Stimulated activated CD8-positive, alpha-beta memory T cell treated with anti-CD3 and anti-CD28 coated beads, Interleukin-2, amount 100 ng/mL, for 1 hour (primary cell): Measurements from ENCODE around the gene EFS.

Source experiments
- DNase-seq, 2 donors: peaks; one replicate each; pipeline ENCODE4 v3.0.0-alpha.2; 2020; ENCODE audit warnings: low read depth in 2 of 2

Gene EFS

GRCh38 chr14:23359167-23359626, 5.8 kb downstream of the EFS start:
- no peak for DNase-seq

GRCh38 chr14:23358553-23359166, 6.3 kb downstream of the EFS start:
- DNase-seq, result no peak

- DNase-seq, result no peak
Measured at GRCh38 chr14:23358042-23358441, 6.9 kb downstream of the EFS start.

DNA sequence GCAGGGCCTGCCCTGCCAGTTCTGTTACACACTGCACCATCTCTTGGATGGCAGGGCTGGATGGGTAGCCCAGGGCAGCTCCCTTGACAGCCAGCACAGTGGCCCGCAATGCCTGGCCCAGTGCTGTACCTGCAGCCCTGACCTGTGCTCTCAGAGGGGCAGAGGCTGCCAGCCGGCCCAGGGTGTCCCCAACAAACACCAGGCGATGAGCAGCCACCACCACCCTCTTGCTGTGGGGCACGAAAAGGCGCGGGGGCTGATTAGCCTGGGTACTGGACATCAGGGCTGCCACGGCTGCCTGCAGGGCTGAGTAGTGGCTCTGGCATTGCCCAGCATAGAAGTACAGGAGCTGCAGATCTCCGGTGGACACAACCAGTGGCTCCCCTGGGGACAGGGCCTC, 7.7 kb downstream of the EFS start:
- no peak for DNase-seq

DNA sequence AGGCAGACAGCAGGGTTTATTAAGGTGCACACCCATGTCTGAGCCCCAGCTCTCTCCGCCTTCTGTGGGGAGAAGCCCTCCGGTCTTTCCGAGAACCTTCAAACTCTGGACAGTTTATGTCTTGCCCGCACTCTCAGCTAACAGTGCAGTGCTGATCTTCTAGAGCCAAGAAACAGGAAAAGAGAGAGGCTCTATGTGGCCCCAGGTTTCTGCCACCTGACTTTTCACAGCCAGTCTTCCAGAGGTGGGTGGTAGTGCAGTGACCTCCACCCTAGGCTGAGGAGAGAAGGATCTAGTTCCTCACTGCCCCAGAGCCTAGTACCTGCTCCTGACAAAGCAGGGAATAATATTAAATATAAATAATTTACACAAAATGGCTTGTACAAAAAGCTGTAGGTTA, 8.3 kb downstream of the EFS start:
- no peak for DNase-seq

DNA sequence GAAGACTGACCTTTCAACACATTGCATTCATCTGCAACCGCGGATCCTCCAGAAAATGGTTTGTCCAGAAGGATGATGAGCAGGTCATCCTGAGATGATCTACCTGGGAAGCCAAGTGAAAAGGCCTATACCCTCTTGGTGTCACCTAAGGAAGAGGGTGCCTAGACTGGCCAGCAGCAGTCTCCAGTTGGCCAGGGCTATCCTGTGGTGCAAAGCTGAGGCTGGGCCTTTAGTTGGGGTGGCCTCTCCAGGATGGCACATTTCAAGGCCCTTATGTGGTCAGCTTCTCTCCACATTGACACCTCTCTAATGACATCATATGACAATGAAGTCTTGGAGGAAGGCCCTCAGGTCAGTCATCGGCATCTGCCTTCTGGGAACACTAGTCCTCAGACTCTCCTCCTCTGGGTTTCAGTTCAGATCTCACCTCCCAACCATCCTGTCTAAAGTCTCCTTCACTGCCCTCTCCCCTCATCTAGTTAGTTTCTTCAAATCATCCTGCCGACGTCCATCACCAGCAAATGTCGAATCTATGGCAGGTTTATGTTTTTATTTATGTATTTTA, 9.0 kb downstream of the EFS start:
- DNase-seq, result no peak

GRCh38 chr14:23354990-23355389, 10.0 kb downstream of the EFS start:
- DNase-seq, result no peak

DNA sequence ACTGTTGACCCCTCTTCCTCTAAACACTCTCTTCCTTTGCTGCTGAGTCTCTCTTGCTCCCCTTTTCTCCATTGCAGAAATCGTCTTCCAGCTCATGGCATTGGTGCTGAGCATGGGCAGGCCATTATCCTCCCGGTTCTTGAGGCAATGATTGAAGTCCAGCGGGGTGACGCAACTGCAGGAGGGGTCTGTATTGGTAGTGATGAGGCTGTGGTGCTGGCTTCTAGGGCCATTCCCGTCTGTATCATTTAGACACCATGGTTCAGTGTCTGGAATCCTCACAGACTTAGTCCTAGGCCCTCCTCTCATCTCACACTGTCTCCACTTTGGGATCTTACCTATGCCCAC, 11.6 kb downstream of the EFS start:
- no peak for DNase-seq

DNA sequence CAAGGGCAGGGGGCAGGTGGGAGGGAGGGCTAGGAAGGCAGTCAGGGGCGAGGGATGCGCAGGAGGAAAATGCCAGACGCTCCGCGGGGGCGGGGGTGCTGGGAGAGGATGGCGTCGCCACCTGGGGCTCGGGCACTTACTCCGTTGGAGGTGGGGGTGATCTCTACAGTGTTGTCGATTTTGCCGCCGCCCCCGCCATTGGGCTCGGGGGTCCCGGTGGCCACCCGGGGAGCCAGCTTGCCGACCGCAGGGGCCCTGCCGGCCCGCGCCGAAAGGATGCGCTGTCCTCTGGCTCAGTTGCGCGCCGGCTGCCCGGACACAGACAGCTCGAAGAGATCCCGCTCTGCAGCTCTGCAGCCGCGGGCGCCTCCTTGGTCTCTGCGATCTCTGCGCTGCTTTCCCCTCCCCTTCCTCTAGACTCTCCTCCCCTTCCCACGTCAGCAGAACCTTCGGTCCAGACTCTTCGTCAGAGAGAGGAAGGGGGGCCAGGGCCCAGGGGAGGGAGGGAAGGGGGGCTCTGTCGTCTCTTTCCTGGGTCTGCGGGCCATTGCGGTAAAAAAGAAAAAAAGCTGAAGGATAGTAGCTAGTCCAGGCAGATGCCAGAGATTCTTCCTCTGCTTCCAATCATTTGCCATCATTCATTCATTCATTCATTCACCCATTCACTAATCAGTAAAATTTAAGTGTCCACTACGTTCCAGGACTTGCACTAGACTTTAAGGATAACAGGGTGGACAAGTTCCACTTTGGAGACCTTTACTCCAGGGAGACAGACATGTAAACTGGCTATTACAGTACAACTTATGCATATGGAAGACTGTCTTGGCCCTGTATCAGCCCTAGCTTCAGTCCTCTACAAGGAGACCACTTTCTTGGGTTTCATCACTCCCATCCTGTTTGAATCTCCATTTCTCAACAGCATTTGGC, 12.2 kb downstream of the EFS start, which contains the start of gene SLC22A17:
Gene SLC22A17 (minus strand): TSS at position 382 of the 927 bp plus-strand sequence.
- peak in 1 of 2 donors; percentile 21 for DNase-seq

DNA sequence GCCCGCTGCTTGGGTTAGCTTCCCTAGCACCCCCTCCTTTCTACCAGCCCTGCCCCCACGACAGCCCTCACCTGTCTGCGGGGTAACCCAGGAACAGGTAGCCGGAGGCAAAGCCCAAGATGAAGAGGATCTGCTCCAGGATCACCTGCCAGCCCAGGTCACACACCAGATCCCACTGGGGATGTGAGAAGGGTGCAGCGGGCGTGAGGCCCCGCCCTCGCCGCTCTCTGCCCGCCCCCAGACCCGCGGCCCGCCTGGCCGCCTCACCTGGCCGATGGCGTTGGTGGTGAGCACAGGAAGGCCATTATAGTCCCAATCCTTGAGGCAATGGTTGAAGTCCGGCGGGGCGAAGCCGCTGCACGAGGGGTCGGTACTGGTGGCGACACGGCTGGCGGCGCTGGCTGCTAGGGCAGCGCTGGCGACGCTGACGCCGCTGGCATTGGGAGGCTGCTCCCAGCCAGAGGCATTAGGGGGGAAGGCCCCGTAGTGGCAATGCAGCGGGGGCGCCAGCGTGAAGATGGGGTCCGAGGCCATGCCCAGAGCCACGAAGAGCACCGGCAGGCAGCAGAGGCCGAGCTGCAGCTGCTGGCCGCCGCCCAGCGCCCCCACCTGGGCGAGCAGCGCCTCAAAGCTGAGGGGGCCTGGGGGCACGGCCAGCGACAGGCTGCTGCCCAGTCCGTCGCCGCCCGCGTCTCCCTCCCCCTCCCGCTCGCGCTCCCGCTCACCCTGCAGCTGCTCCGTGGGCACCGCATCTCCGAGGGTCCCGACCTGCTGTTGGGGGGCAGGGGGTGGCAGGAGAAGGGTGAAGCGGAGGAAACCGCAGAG, 13.1 kb downstream of the EFS start:
- no peak for DNase-seq

GRCh38 chr14:23349156-23349845, 15.7 kb downstream of the EFS start:
- DNase-seq, result no peak

DNA sequence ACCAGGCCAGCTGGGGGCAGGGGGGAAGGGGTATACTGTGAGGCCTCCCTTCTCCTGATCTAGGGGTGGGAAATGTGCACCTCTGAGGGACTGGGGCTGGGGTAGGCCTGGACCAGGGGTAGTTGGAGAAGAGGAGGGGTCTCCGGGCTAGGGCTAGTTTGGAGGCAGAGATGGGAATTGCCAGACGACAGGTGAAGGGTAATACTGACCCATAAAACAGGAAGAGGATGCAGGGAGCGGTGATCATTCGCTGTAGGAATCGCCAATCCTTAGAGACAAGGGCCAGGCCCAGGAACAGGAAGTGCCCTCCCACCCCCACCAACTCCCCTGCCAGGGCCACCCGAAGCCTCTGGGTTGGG, 16.7 kb downstream of the EFS start:
- DNase-seq, result no peak

- no peak for DNase-seq
Measured at GRCh38 chr14:23347406-23348296, 17.3 kb downstream of the EFS start.

DNA sequence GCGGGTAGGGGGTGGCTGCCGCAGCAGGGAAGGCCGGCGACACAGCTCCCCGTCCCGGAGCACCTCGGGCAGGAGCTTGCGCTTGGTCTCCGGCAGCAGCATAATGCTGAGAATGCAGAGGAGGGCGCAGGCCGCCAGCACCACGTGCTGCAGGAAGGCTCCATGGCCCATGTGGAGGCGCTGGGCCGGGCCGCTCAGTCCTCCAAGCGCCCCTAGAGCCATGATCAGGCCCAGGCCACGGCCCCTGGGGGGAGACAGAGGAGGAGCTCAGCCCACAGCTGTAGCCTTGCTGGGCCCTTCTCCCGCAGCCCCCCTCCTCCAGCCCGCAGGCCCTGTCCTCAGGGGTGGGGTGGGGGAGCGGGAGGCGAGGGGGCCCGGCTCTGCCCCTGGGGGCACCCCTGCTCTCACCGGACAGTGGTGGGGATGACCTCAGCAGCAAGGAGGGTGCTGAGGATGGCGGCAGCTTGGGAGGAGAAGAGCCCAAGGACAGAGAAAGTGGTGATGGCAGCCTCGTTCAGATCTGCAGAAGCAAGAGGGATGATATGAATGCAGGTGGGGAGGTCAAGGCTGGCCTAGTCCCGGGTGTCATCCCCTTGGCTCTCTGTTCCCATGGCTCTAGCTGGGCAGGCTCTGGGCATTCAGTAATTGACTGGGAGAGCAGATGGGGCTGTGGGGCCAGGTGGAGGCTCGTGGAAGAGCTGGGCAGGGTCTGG, 18.1 kb downstream of the EFS start:
- DNase-seq, result no peak

DNA sequence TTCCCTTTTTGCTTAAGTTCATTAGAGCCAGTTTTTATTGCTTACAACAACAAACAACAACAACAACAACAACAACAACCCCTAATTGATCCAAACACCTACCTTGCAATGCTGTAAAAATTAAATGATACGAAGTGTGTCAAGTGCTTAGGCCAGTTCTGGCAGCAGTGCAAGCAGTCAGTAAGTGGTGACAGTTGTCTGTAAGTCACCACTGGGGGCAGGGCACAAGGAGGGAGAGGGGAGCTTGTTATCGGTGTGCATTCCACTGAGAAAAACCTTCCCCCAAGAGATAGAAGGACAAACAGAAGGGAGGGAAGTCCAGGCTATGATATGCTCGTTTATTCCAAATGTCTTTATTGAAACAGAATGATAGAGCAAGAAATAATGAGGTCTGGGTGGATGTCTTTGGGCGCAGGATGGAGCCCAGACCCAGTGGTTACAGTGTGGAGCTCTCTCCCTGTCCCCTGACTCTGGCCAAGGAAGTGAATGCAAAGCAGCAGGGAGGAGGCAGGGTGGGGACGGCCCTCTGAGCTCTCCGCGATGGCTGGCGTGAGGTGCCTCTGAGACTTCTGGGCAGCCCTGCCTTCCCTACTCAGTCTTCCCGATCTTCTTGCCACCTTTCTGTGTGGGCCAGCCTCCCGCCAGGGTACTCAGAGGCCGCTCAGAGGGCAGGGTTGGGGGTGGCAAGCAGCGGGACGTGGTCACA, 18.8 kb downstream of the EFS start:
- no peak for DNase-seq

DNA sequence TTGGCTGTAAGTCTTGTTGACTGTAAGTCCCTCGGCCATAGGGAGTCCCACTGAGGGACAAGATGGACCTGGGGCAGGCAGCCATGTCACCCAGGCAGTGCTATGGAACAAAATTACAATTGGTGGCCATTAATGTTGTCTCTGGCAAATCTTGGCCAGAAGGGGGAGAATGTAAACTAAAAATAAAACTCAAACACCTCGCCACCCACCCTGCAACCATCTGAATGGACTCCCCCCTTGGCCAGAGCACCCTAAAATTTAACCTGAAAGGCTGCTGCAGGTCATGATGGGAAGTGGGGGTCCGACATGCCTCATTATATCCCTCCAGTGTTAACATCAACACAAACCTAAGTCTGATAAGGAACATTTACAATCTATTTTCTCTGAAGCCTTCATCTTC, 20.5 kb downstream of the EFS start:
- DNase-seq, result no peak

- DNase-seq, result no peak
Measured at GRCh38 chr14:23339506-23340268, 25.3 kb downstream of the EFS start.

DNA sequence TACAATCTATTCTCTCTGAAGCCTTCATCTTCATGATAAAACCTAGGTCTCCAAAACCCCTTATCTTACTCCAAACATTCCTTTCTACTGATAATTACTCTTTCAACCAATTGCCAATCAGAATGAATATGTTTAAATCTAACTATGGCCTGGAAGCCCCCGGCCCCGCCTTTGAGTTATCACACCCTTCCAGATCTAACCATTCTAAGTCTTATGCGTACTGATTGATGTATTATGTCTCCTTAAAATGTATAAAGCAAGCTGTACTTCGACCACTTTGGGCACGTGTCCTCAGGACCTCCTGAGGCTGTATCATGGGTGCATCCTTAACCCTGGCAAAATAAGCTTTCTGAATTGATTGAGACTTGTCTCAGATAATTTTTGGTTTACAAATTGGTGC, 29.3 kb downstream of the EFS start:
- DNase-seq, result no peak
